WTC11 (cell line): Measurements from ENCODE around the gene FHOD3. TPM values are rescaled to one million over a fixed set of nuclear protein-coding genes. Genes with fewer than 3 reads are reported as not detected.

ENCODE experiments used
- ATAC-seq: fragments of 200-7000 bp; cut with Tn5 transposase; 2 replicates; pipeline ENCODE4 v1.10.0; 2021; ENCODE audit warnings: mild to moderate bottlenecking, moderate library complexity
- CTCF ChIA-PET: fragments of 300-600 bp; sonication (Branson Sonifier 250); formaldehyde crosslinking; loops from one replicate; lab custom pipeline; 2021; ENCODE audit warnings: antibody characterized with exemption; lab: Charles Lee
- POLR2A ChIA-PET: fragments of 350-600 bp; sonication (Branson Sonifier 250); formaldehyde crosslinking; loops from one replicate; lab custom pipeline; 2021; ENCODE audit warnings: antibody characterized with exemption; lab: Charles Lee
- DNase-seq: peaks from one replicate; pipeline ENCODE4 v3.0.0; 2021; ENCODE audit warnings: low spot score
- H3K27ac Mint-ChIP-seq: 2 replicates; pipeline ENCODE4 v1.8.0; 2021; ENCODE audit warnings: mixed read lengths
- H3K27me3 Mint-ChIP-seq: 2 replicates; pipeline ENCODE4 v1.8.0; 2021; ENCODE audit warnings: low read depth, mild to moderate bottlenecking, moderate library complexity, mixed read lengths
- H3K36me3 Mint-ChIP-seq: 2 replicates; pipeline ENCODE4 v1.8.0; 2021; ENCODE audit warnings: mixed read lengths
- H3K4me1 Mint-ChIP-seq: 2 replicates; pipeline ENCODE4 v1.8.0; 2022; ENCODE audit warnings: mixed read lengths
- H3K4me3 Mint-ChIP-seq: 2 replicates; pipeline ENCODE4 v1.8.0; 2021; ENCODE audit warnings: mild to moderate bottlenecking, moderate library complexity, mixed read lengths
- H3K9me3 Mint-ChIP-seq: 2 replicates; pipeline ENCODE4 v1.8.0; 2021; ENCODE audit warnings: mixed read lengths
- AR ChIP-seq: fragments of 250-450 bp; sonication (Bioruptor Pico); IDR thresholded peaks from 2 replicates; pipeline ENCODE4 v1.9.0; 2021; ENCODE audit warnings: mild to moderate bottlenecking
- ATF2 ChIP-seq: sonication (generic); formaldehyde crosslinking; IDR thresholded peaks from 2 replicates; pipeline ENCODE4 v1.8.1; 2022; ENCODE audit warnings: low read depth, missing genetic modification reagents, borderline replicate concordance
- ATF6 ChIP-seq: sonication (generic); formaldehyde crosslinking; IDR thresholded peaks from 2 replicates; pipeline ENCODE4 v1.8.1; 2023; ENCODE audit warnings: mild to moderate bottlenecking, missing genetic modification reagents
- CREM ChIP-seq: sonication (generic); formaldehyde crosslinking; IDR thresholded peaks from 2 replicates; pipeline ENCODE4 v1.8.1; 2022; ENCODE audit warnings: mild to moderate bottlenecking, missing genetic modification reagents, moderate library complexity
- E2F4 ChIP-seq: sonication (generic); formaldehyde crosslinking; IDR thresholded peaks from 2 replicates; pipeline ENCODE4 v1.8.1; 2022; ENCODE audit warnings: low read depth, mild to moderate bottlenecking, moderate library complexity, missing genetic modification reagents, borderline replicate concordance
- ELF4 ChIP-seq: sonication (generic); formaldehyde crosslinking; IDR thresholded peaks from 2 replicates; pipeline ENCODE4 v1.8.1; 2022; ENCODE audit warnings: low read depth, mild to moderate bottlenecking, moderate library complexity, missing genetic modification reagents
- ERG ChIP-seq: fragments of 250-450 bp; sonication (Bioruptor Pico); IDR thresholded peaks from 2 replicates; pipeline ENCODE4 v1.8.0; 2021; ENCODE audit warnings: mild to moderate bottlenecking
- MXD4 ChIP-seq: fragments of 250-450 bp; sonication (Bioruptor Pico); IDR thresholded peaks from 2 replicates; pipeline ENCODE4 v1.8.0; 2021; ENCODE audit warnings: mild to moderate bottlenecking, moderate library complexity, borderline replicate concordance
- NR3C1 ChIP-seq: sonication (generic); formaldehyde crosslinking; conservative IDR thresholded peaks from 2 replicates; pipeline ENCODE4 v1.8.1; 2023; ENCODE audit warnings: low read depth, mild to moderate bottlenecking, missing genetic modification reagents
- SMAD4 ChIP-seq: sonication (generic); formaldehyde crosslinking; IDR thresholded peaks from 2 replicates; pipeline ENCODE4 v1.8.0; 2022; ENCODE audit warnings: mild to moderate bottlenecking, missing genetic modification reagents
- SP1 ChIP-seq: sonication (generic); formaldehyde crosslinking; conservative IDR thresholded peaks from 2 replicates; pipeline ENCODE4 v1.8.1; 2022; ENCODE audit warnings: missing genetic modification reagents
- USF2 ChIP-seq: sonication (generic); formaldehyde crosslinking; IDR thresholded peaks from 2 replicates; pipeline ENCODE4 v1.8.1; 2023; ENCODE audit warnings: mild to moderate bottlenecking, missing genetic modification reagents, moderate library complexity
- total RNA-seq: library from RNA; stranded (reverse); gene quantifications from 3 replicates; pipeline ENCODE4 v1.2.3, GENCODE V29; 2021
- TF ChIP-seq, protein P1 (sequence below): sonication (generic); formaldehyde crosslinking; IDR thresholded peaks from 2 replicates; pipeline ENCODE4 v1.8.1; 2022; ENCODE audit warnings: mild to moderate bottlenecking, moderate library complexity, missing genetic modification reagents
- TF ChIP-seq, protein P2 (sequence below): sonication (generic); formaldehyde crosslinking; conservative IDR thresholded peaks from 2 replicates; pipeline ENCODE4 v1.8.1; 2023; ENCODE audit warnings: mild to moderate bottlenecking, low read depth, missing genetic modification reagents, moderate library complexity
- TF ChIP-seq, protein P3 (sequence below): fragments of 250-450 bp; sonication (Bioruptor Pico); IDR thresholded peaks from 2 replicates; pipeline ENCODE4 v1.9.0; 2021; ENCODE audit warnings: moderate library complexity, mild to moderate bottlenecking, inconsistent platforms, borderline replicate concordance

FHOD3 gene
- total RNA-seq, 1 experiment from 2014 or later, result 3.8 TPM

- H3K36me3 Mint-ChIP-seq, result no peaks in the 10 kb centered on the region
- ATAC-seq, result no peak
- H3K27ac Mint-ChIP-seq, result no peak overlapping the region
- CTCF ChIA-PET, result no interaction called here
- DNase-seq, result no peak
- H3K27me3 Mint-ChIP-seq, result no peaks in the 10 kb centered on the region; the same call in 1 of the 2 replicates
- H3K9me3 Mint-ChIP-seq, result peaks cover 6% of the 10 kb centered on the region; the same call in 1 of the 2 replicates
- TF ChIP-seq AR, result no peak
- no peak for TF ChIP-seq USF2 (CRISPR knock-in tag)
- no peak for TF ChIP-seq CREM
- TF ChIP-seq, protein P1, sequence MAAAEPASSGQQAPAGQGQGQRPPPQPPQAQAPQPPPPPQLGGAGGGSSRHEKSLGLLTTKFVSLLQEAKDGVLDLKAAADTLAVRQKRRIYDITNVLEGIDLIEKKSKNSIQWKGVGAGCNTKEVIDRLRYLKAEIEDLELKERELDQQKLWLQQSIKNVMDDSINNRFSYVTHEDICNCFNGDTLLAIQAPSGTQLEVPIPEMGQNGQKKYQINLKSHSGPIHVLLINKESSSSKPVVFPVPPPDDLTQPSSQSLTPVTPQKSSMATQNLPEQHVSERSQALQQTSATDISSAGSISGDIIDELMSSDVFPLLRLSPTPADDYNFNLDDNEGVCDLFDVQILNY (CRISPR knock-in tag), result no peak
- no peak for TF ChIP-seq SMAD4 (CRISPR knock-in tag)
- TF ChIP-seq SP1, result no peak
- TF ChIP-seq, all 79 proteins: peak for 0
- Mint-ChIP-seq H3K4me1 (peaks cover 32% of the 10 kb centered on the region), H3K4me3 (no peak overlapping the region)
- POLR2A ChIA-PET, result no interaction called here
Observed at GRCh38 chr18:36328385-36328858, 30.9 kb downstream of the FHOD3 start.

DNA sequence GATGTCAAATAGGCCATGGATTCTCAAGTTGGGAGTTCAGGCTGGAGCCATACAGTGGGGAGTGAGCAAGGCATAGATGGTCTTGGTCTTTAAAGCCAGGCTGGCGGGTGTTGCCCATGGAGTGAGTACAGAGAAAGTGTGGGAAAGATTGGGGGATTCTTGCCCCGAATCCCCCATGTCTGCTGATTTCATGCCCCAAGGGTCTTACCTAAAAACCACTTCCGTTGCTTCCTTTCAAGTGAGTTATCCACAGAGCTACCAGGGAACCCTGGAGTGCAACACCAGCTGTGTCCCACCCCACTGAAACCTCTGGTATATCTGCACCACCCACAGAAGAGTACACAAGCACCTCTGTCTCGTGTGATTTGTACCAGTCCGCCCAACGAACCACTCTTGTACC, 31.4 kb downstream of the FHOD3 start:
- Mint-ChIP-seq H3K4me1 (peaks cover 32% of the 10 kb centered on the region), H3K27ac (no peak overlapping the region), H3K4me3 (no peak overlapping the region), H3K36me3 (no peaks in the 10 kb centered on the region), H3K27me3 (no peaks in the 10 kb centered on the region; the same call in 1 of the 2 replicates), H3K9me3 (peaks cover 6% of the 10 kb centered on the region; the same call in 1 of the 2 replicates)
- TF ChIP-seq NR3C1 (CRISPR knock-in tag), result no peak
- no peak for TF ChIP-seq AR
- no peak for TF ChIP-seq ERG (CRISPR knock-in tag)
- TF ChIP-seq, protein P2, sequence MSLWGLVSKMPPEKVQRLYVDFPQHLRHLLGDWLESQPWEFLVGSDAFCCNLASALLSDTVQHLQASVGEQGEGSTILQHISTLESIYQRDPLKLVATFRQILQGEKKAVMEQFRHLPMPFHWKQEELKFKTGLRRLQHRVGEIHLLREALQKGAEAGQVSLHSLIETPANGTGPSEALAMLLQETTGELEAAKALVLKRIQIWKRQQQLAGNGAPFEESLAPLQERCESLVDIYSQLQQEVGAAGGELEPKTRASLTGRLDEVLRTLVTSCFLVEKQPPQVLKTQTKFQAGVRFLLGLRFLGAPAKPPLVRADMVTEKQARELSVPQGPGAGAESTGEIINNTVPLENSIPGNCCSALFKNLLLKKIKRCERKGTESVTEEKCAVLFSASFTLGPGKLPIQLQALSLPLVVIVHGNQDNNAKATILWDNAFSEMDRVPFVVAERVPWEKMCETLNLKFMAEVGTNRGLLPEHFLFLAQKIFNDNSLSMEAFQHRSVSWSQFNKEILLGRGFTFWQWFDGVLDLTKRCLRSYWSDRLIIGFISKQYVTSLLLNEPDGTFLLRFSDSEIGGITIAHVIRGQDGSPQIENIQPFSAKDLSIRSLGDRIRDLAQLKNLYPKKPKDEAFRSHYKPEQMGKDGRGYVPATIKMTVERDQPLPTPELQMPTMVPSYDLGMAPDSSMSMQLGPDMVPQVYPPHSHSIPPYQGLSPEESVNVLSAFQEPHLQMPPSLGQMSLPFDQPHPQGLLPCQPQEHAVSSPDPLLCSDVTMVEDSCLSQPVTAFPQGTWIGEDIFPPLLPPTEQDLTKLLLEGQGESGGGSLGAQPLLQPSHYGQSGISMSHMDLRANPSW (CRISPR knock-in tag), result no peak
- no peak for TF ChIP-seq ATF6
- TF ChIP-seq, protein P3, sequence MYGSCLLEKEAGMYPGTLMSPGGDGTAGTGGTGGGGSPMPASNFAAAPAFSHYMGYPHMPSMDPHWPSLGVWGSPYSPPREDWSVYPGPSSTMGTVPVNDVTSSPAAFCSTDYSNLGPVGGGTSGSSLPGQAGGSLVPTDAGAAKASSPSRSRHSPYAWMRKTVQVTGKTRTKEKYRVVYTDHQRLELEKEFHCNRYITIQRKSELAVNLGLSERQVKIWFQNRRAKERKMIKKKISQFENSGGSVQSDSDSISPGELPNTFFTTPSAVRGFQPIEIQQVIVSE, result no peak
- no peak for TF ChIP-seq ELF4 (CRISPR knock-in tag)
- no peak for TF ChIP-seq E2F4 (CRISPR knock-in tag)
- no peak for TF ChIP-seq MXD4
- TF ChIP-seq ATF2, result no peak
- DNase-seq (no peak), ATAC-seq (no peak)
- POLR2A ChIA-PET, result no interaction called here
- CTCF ChIA-PET, result no interaction called here
